AG09319 (cell line): ENCODE results near the gene UBE2E2.

ENCODE experiments used
- DNase-seq: peaks from one replicate; pipeline ENCODE4 v3.0.0-alpha.2; 2010; ENCODE audit warnings: low read depth; ENCODE audit errors: extremely low read depth
- CTCF ChIP-seq: IDR thresholded peaks from 2 replicates; pipeline ENCODE4 v1.5.1; 2011; ENCODE audit warnings: low read depth, mild to moderate bottlenecking, inconsistent platforms, low read length, moderate library complexity

UBE2E2 gene

DNA sequence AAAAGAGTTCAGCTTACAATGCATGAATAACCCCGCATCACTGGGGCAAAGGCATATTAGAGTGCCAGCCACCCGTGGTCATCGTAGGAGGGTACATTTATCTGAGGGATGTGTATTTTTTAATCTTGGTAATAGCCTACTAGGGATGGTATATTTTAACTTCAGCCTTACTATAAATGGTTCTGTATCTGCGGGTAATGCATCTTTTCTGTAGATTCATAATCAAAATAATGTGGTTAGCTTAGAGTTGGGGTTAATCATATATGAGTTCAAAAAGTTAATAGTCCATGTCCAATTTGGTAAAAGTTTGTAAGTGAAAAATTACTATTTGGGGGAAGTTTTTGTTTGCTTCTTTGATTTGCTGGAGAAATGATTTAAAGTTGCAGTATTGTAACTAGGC lies 339.0 kb downstream of the UBE2E2 start:
- TF ChIP-seq CTCF, result no peak
- no peak for DNase-seq

GRCh38 chr3:23546181-23546580 lies 343.1 kb downstream of the UBE2E2 start:
- DNase-seq, result no peak
- TF ChIP-seq CTCF, result no peak

GRCh38 chr3:23547905-23548650 lies 345.0 kb downstream of the UBE2E2 start:
- DNase-seq, result no peak
- no peak for TF ChIP-seq CTCF

DNA sequence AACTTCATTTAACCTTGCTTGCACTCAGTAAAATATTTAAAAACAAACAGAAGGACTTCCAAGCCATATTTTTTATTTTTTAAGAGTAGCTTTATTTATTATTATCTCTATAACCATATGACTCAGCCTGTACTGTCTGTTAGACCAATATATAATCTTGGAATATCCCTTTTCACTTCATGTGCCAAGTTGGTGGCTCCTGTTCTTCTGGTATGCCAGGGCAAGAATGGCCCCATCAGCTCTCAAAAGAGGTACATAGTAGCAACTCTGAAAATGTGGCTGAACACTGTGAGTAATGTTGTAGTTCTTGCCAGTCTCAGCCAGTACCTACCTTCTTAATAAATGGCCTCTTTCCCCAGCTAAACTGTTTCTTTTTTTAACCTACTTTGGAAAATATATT lies 345.6 kb downstream of the UBE2E2 start:
- TF ChIP-seq CTCF, result no peak
- DNase-seq, result no peak

GRCh38 chr3:23549148-23549910 lies 346.2 kb downstream of the UBE2E2 start:
- DNase-seq, result no peak
- TF ChIP-seq CTCF, result no peak

GRCh38 chr3:23550402-23550801 lies 347.3 kb downstream of the UBE2E2 start:
- no peak for TF ChIP-seq CTCF
- DNase-seq, result no peak

DNA sequence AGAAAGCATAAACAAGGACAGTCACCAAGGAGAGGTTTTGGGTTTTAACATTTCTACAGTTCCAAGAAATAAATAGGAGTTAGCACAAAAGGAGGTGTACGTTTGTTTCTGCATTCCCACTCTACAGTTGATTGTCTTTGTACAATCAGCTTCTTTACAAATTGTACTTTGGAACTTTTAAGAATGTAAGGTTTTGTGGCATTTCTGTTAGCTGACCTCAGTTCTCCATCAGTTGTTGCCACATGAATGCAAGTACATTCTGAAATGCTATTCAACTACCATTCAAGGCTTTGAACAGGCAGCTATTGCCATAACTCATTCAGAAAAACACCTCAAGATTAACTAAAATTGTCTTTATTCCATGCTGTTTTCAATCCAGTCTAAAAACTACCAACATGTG lies 349.4 kb downstream of the UBE2E2 start:
- DNase-seq, result no peak
- TF ChIP-seq CTCF, result no peak
